Stimulated activated naive CD8-positive, alpha-beta T cell treated with anti-CD3 and anti-CD28 coated beads, Interleukin-15, Interleukin-2, amounts not matched to agents 100 U/mL and 50 U/mL, for 24 hours (primary cell): ENCODE results near the gene MTM1.

Experiments used
- ATAC-seq: fragments of 150-1000 bp; cut with Tn5 transposase; one replicate; pipeline ENCODE4 v1.10.0; 2021
- DNase-seq: peaks from one replicate; pipeline ENCODE4 v3.0.0; 2021

MTM1 gene

DNA sequence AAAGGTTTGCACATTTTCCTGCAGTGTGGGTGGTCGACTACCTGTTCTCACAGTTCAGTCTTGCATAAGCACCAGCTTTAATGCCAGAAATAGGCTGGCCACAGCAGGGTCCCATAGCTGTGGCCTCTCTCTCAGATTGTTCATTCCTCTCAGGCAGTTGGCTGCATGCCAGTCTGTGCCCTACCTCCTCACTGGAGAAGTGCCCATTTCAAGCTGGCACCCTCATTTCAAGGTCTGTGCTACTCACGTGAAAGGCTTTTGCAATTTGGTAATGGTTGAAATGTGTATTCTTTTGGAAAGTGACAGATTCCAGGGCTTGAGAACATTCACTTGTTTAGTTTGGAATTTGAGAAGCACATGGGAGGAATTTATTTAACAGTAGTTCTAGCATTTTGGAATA is 95.9 kb downstream of the MTM1 start:
- ATAC-seq (no peak), DNase-seq (no peak)

DNA sequence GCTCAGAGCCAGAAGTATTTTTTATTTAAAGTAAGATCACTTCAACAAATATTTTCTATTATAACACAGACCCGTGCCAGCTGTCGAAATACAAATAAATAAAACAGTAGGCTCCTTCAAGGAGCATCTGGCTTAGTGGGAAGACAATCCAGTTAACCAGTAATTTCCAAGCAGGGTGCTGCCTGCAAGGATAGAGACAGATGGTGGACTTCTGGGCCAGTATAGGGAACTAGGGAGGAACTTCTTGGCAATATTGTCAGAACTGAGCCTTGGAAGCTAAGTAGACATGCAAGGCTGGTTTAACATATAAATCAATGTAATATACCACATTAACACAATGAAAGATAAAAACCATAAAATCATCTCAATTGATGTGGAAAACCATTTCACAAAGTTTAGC is 107.8 kb downstream of the MTM1 start:
- DNase-seq (no peak), ATAC-seq (no peak)

DNA sequence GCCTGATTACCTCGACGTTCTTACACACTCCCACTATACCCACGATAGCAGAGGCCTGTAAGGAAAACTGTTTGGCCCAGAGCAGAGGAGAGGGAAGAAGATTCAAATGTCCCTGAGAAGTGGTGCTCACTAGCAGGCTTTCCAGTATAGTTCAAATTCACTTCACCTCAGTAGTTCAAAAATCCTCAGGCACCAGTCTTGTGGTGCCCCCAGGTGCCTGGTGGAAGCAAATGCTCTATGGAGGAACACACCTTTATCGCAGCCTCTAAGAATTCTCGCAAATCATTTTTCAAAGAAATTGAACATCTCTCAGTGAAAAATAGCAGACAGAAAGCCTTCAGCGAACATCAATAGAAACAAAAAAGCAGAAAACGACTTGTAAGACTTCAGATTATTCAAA is 112.6 kb downstream of the MTM1 start:
- ATAC-seq (no peak), DNase-seq (no peak)

DNA sequence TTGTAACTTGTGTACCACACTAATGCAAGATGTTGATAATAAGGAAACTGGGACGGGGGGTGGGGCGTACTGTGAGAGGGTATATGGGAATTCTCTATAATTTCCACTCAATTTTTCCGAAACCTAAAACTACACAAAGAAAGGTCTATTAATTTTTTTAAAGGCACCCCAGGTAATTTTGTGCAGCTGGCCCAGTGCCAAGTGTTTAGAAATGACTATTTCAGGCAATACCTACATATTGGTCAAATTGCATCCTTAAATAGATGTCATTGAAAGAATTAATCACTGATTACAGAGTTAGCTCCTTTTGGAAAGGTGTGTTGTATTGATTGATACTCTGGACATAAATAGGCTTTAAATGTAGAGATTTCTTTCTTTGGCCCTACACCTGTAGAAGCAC is 114.7 kb downstream of the MTM1 start:
- no peak for DNase-seq
- ATAC-seq = no peak

DNA sequence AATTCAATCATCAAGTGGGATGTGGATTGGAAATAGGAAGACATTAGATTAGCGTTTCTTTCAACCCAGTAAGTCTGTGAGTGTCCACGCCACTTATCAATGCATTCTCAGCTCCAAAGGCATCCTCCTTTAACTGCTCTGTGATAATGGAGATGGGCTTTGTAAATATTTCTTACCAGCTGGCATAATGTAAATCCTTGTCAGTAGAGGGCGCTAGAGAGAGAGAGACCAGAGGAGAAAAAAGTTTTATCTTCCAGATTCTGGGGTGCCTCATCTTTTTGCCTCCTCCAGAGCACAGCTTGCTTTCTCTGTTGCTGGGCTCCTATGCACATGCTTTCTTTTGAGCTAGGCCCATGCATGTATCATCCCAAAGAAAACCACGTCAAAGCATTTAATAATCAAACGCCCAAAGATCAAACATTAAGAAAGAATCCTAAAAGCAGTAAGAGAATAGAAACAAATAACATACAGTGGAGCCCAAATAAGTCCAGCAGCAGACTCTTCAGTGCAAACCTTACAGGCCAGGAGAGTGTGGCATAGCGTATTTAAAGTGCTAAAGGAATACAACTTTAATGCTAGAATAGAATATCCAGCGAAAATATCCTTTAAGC is 115.2 kb downstream of the MTM1 start:
- ATAC-seq (no peak), DNase-seq (no peak)

DNA sequence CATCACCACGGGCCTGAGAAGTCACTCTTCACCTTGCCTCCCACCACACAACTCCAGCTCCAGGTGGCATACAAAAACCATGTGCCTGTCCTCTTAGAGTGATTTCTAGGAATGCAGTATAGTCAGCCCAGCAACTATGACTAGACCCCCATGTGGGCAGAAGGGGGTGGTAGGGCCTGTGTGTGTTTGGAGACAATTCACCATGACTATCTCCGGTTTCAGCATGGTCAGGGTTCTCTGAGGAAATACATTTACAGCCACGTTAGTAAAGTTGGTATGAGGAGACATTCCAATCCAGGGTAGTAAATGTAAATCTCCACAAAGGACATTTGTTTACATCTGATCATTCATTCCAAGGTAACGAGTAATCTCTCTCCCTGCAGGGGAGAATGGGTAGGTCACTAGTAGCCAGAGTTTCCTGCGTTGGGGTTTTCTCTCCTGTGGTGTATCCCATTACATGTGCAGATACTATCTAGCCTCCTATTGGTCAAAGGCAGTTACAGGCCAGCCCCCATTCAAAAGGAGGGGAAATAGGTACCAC is 120.6 kb downstream of the MTM1 start:
- no peak for ATAC-seq
- no peak for DNase-seq

DNA sequence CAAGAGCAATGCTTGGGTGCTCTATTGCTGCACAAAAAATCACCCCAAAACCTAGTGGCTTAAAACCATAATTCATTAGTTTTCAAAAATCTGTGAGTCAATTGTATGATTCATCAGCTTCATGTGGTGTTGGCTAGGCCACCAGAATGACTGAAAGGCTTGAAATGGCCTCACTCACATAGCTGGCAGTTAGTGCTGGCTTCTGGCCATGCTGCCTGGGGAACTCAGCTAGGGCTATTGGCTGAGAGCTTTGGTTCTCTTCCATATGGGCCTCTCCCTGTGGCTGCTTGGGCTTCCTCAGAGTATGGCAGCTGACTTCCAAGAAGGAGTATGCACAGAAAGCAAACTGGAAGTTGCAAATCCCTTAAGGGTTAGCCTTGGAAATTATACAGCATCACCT is 121.7 kb downstream of the MTM1 start:
- peak; percentile 23 for DNase-seq
- peak; percentile 23 for ATAC-seq

DNA sequence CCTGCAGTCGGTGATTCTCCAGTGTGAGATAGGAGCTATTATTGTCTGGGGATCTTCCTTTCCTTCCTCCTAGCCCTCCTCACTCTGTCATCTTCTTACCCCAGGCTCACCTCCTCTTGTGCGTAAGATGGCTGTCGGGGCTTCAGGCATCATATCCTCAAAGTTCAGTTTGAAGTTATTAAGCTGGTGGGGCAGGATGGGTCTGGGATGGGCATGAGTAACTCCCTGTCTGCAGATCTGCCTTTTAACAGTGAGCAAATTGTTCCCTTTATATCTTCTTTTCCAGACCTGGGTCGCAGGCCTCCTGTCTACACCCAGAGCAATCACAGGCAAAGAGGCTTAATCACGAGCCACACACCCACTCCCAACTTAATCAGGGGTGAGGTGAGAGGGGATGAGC is 123.9 kb downstream of the MTM1 start:
- peak; percentile 7 for ATAC-seq

DNA sequence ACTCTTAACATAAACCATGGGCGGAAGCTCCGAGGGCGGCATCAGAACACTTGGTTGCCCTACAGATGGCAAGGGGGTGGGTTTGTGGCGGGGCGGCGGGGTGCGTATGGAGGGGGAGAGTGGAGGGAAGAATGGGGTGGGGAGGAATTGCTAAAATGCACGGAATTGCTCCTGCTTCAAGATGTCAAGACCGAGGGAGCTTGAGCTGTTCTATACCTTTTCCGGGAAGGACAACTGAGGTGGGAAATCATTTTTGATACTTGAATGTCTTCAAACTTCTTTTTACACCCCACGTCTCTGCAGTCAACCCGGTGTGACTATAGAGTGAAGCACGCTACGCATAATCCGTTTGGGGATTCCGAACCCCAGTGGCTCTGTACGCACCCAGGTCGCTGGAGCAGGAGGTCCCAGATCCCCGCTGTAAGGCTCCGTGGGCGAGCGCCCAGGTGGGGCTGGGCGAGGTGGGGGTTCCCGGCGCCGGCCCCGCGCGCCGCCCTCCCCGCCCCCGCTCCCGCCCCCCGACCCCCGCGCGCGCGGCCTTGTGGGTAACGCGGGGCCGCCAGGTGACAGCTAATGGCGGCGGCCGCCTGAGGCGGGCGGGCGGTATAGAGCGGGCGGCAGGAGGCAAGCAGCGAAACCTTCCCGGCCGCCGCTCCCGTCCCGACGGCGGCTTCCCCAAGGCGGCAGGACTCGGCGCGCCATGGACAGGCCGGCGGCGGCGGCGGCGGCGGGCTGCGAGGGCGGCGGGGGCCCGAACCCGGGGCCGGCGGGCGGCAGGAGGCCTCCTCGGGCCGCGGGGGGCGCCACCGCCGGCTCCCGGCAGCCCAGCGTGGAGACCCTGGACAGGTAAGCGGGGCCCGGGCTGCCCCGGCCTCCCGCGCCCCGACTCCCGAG is 124.7 kb downstream of the MTM1 start, which contains the start of gene MTMR1:
Gene MTMR1 (plus strand): TSS at position 566 of the 894 bp plus-strand sequence. CDS start 135 bp downstream, at position 701.
- ATAC-seq (peak; percentile 17), DNase-seq (peak; percentile 60)

More for the DNA sequence above, 123.9 kb downstream of the MTM1 start:
- DNase-seq = peak; percentile 10

DNA sequence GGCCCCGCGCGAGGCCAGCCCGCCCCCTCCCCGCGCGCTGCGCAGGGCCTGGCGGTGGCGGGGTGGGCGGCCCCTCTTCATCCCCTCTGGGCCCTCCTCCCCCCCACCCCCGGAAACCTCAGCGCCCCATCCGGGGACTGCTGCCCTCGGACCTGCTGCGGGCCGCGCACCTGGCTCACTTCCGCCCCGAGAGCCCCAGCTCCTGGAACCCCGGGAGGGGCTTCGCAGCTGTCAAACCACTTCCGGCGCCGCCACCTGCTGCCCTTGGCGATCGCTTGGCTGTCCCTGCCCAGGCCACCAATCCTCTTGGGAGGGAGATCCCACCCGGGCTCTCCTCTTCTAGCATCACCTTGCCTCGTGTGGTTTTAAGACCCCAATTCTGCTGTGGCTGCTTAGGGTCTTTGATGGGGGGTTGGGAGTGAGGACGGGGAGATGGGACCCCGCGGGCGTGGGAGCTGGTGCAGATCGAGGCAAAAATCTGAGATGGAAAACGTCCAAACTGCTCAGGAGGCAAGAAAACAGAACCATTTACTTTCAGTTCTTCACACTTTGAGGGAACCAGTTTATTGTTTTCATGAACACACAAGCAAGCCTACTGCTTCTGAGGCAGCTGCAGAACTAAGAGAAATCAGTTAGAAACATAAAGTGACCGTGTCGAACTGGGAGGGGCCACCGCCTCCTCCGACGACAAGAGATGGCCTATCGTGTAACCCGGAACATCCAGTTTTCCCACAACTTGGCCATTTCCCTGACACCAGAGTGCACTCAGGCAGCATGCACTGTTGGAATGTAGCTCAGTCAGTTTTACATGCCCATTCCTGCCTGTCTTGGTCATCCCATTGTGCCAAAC is 125.5 kb downstream of the MTM1 start:
- peak; percentile 77 for DNase-seq
- ATAC-seq = peak; percentile 31

DNA sequence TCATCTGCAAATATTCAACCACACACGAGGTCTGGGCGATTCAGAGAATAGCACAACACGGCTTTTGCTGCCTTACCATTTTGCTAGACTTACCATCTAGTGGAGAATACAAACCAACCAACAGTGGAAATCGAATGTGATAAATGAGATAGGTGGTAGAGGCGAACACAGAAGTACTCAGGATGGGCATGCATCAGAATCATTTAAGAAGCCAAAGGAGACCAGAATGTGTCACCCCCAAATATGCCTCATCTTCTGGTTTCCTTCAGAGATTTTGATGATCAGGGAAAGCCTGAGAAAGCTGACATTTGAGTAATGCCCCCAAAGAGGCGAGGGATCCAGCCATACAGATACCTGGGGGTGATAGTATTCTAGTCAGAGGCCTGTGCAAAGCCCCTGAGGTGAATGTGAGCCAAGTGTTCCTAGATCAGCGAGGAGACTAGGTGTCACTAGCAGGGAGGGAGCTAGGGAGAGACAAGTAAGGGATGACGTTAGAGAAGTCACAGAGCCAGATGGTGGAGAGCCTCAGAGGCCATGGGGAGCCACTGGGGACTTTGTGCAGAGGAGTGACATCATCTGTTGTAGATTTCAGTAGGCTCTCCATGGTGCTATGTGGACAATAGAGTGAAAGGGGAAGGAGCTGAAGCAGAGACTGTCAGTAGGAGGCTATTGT is 126.5 kb downstream of the MTM1 start:
- DNase-seq = peak; percentile 37
- peak; percentile 73 for ATAC-seq

DNA sequence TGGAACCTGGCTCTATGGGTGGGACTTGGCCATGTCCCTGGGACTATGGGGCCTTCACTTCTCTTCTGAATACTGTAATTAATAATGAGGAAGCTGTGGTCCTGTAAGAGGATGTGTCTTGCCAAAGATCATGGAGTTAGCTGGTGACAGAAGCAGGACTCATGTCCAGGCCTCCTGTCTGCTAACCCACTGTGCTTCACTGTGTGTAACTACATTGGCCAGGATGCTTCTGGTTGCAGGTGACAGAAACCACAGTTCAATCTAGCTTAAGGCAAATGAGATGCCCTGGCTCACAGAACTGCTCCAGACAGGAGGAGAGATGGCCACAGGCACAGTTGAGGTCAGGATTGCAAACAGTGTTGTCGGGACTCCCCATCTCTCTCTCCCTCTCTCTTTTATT is 127.9 kb downstream of the MTM1 start:
- no peak for ATAC-seq
- no peak for DNase-seq

DNA sequence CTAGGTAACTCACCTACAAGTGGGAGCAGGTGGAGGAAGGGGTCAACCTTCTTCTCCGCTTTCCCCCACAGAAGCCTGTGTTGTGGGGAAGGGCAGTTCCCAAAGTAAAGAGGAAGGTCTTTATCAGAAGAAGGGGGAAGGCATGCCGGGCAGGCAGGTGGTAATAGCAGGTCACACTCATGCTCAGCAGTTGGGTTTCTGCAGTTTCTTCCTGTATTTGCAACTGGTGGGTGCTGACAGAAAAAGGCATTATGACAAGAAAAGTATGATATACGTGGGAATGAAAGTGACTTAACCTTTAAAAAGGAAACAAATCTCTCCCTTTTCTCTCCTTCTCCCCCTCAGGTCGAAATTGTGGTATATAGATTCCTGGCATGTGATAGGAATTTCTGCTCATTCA is 128.4 kb downstream of the MTM1 start:
- DNase-seq (peak; percentile 14), ATAC-seq (no peak)

DNA sequence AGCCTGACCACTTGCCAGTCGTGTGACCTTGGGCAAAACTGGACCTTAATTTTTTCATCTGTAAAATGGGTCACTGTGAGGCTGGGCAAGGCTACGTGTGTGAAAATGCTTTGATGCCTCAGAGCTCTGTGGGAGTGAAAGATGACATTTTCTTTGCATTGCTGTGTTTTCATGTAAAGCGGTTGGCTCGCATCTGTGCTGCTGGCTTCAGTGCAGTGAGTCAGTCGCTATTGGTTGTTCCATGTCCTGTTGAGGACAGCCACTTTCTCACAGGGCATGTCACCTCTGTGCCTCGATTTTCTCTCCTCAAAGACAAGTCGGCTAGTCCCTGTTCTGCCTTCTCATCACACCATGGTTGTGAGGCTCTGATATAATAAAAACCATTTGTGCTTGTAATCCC is 129.2 kb downstream of the MTM1 start:
- peak; percentile 15 for DNase-seq
- peak; percentile 10 for ATAC-seq

DNA sequence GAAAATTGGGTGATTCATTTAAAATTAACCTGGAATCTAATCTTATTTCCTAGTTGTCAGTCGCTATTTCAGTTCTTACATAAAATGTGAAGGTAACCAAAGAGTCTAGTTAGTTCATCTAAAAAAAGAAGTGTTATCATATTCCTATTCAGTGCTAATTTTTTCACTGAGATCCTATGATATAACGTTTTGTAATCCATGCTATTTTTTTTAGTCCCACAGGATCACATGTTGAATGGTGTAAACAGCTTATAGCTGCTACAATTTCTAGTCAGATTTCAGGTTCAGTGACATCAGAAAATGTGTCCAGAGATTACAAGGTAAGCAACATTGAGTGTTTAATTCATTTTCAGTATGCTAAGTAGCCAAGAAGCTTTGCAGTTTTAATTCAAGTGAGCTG is 130.6 kb downstream of the MTM1 start:
- ATAC-seq (no peak), DNase-seq (no peak)

DNA sequence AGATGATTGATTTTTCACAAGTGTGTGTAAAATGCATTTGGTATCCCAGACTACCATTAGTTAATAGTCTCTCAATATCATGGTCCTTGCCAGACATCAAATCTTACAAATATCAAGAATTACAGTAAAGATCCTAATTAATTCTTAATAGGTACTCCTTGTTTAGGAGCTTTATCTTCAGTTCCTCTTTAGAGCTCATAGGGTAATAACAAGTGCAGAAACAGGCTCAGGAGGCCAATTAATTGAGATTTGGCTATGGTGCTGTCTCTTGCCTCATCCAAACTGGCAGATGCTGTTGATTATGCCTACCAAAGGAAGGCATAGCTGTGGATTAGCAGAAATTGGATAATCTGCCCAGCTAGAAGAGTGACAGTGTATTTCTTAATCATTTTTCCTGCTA is 131.7 kb downstream of the MTM1 start:
- ATAC-seq = no peak

DNA sequence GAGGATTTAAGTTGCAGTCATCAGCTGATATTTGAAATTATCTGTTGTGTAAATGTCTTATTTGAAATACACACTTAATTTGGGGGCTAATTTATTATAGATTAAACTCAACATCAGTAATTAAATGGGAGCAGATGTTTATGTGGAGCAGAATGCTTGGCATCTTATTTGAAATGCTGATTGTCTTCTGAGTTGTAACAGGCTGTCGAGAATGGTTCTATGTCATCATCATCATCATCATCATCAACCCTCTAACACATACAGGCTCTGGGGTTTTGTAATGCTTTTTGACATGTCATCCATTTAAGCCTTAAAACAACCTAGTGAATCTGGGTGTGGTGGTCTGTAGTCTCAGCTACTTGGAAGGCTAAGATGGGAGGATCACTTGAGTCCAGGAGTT is 133.0 kb downstream of the MTM1 start:
- ATAC-seq (no peak), DNase-seq (no peak)

More for the DNA sequence above, 131.7 kb downstream of the MTM1 start:
- no peak for DNase-seq

DNA sequence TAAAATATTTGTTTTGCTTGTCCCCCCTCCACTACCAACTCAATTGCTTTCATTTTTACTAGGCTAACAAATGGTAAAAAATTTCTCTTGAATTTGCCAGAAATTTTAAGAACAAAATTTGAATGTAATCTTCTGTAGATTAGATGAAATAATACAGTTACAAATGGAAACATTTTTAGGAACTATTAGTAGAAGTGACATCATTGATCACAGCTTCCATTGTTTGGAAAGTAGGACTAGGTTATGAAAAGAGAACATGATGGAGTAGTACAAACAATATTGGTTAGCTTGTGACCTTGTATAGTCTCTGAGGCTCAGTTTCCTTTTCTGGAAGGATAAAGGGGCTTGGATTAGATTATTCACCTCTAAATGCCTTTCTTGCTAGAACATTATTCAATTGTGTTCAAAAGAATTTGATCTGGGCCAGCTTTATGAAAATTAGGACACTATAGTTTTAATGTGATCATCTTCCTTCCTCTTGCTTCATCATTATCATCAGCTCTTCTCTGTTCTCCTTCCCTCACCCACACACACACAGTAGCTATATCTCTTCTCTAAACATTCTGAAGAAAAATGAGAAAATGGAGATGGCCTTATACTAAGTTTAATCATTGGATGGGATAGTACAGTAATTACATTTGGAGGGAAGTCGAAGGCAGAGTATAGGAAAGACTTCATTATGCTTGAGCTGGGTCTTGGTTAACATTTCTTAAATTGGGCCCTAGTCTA is 134.7 kb downstream of the MTM1 start:
- ATAC-seq = no peak
- DNase-seq = no peak

DNA sequence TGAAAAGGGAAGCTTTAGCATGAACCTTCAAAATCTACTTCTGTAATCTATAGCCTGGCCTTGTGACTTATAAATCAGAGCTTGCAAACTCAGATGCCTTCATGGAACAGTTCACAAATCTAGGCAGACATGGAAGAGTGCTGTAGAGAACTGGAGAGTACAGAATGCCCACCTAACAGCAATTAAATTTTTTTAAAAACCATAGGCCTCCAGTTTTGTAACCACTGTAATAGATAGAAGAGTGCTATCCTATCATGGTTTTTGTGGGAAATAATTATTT is 135.2 kb downstream of the MTM1 start:
- DNase-seq (no peak), ATAC-seq (no peak)

DNA sequence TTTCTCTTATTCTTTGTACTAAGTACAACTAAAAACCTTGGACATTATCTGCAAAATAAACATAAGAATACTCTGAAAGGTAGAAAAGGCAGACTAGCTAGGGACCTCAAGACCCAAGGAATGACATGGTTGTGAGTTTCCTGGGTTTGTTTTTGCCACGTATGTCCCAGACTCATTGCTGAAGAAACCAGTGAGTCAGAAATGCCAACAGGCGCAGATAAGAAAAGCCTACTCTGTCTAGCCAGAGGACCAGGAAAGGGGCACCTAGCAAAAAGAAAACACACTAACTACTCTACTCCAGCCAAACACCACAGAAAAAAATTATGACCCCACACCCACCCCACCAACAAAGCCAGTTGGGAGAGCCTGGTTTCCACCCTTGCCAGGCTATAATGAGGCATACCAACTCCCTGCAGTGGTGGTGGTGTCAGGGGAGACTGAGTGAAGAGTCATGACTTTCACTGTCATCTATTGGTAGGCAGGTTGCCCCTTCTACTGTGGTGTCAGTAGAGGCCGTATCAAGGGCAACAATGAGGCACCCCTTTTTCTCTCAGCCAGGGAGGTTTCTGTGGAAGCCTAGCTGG is 135.7 kb downstream of the MTM1 start:
- peak; percentile 93 for ATAC-seq
- DNase-seq = peak; percentile 27

DNA sequence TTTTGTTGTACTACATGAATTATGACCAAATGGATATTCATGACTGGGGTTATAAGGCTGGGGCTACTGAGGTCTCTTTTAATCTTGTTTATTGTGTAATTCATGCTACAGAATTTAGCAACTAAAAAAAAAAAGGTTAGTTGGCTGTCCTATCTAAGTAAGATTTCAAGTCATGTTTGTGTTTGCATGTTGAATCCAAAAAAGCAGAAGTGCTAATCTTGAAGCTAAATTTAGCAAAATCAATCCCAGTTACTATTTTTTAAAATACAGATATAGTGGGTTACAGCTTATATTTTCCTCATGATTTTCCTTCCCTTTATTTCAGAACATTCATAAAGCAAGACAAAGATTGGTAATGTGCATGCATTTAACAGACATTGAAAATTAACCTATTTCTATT is 144.2 kb downstream of the MTM1 start:
- ATAC-seq (no peak), DNase-seq (no peak)
